Dendritic cell treated with granulocyte-macrophage colony-stimulating factor and Interleukin-4, amounts not matched to agents 40 ng/mL and 50 ng/mL, for 4 days (primary cell): ENCODE measurements around the gene P2RX3.
"Not testable (repeated sequence)": the region's sequence is repeated elsewhere in the genome, so short reads cannot be mapped to it uniquely, and the experiment has no call there.

ENCODE experiments used
- H3K27ac Mint-ChIP-seq: one replicate; pipeline ENCODE4 v1.8.0; 2022; ENCODE audit warnings: mild to moderate bottlenecking, mixed read lengths
- H3K27me3 Mint-ChIP-seq: one replicate; pipeline ENCODE4 v1.8.0; 2022; ENCODE audit warnings: mild to moderate bottlenecking, mixed read lengths
- H3K36me3 Mint-ChIP-seq: one replicate; pipeline ENCODE4 v1.8.0; 2022; ENCODE audit warnings: low read depth, mixed read lengths
- H3K4me1 Mint-ChIP-seq: one replicate; pipeline ENCODE4 v1.8.0; 2022; ENCODE audit warnings: low read depth, mixed read lengths
- H3K4me3 Mint-ChIP-seq: one replicate; pipeline ENCODE4 v1.8.0; 2022; ENCODE audit warnings: mild to moderate bottlenecking, moderate library complexity, mixed read lengths
- H3K9me3 Mint-ChIP-seq: one replicate; pipeline ENCODE4 v1.8.0; 2022; ENCODE audit warnings: mixed read lengths
- intact Hi-C: fragments of 100-400 bp; cut with micrococcal nuclease; formaldehyde crosslinking; loops from one replicate; pipeline ENCODE4 v1.15.0; 2022

The P2RX3 gene

GRCh38 chr11:57324886-57325734 lies 13.0 kb upstream of the P2RX3 start, which contains the start of gene TNKS1BP1:
Gene TNKS1BP1, minus strand, starts transcription at chr11:57324952. Its CDS starts 3,067 bp downstream, at chr11:57321885.
- H3K9me3 Mint-ChIP-seq = no peaks in the 10 kb centered on the region
- peak within 1 kb of the TSS; percentile 90 for H3K27ac Mint-ChIP-seq
- H3K27me3 Mint-ChIP-seq = peaks cover 7% of the 10 kb centered on the region
- peaks cover 45% of the 10 kb centered on the region for H3K36me3 Mint-ChIP-seq
- peak within 1 kb of the TSS; percentile 82 for H3K4me3 Mint-ChIP-seq
- H3K4me1 Mint-ChIP-seq = peaks cover 54% of the 10 kb centered on the region
- intact Hi-C loops = no loop called here

DNA sequence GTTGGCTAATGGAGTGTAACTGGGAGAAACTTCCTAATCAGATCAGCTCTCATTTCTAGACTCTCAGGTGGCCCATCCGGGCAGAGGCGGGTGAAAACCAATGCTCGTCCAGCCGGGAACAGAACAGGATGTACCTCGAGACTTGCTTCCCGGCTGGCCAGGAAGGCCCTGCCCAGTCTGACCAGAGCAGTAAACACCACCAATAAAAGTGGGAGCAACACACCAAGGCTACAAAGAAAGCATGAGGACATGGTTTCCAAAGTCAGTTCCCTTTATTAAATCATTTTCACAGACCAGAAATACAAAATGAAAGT lies 12.5 kb upstream of the P2RX3 start:
- peaks cover 7% of the 10 kb centered on the region for H3K27me3 Mint-ChIP-seq
- intact Hi-C loops = no loop called here
- no peaks in the 10 kb centered on the region for H3K9me3 Mint-ChIP-seq
- H3K36me3 Mint-ChIP-seq = peaks cover 51% of the 10 kb centered on the region
- H3K4me3 Mint-ChIP-seq = peak overlapping the region; percentile 81
- H3K4me1 Mint-ChIP-seq = peaks cover 53% of the 10 kb centered on the region
- peak overlapping the region; percentile 90 for H3K27ac Mint-ChIP-seq

DNA sequence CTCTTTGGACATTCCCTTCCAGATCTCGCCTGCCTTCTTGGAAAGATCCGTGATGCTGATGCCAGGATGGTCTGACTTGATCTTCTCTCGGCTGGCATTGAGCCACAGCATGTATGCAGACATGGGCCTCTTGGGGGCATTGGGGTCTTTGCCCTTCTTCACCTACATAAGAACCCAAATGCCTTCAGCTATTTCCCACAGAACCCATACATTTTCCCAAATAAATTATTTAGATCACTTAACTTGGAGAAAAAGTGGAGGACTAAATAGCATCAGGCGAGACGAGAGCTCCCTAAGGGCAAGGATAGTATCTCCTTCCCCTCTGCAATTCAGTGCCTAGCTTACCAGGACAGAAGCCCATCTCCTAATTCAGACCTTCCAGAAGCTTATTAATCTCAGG lies 10.4 kb upstream of the P2RX3 start:
- peaks cover 71% of the 10 kb centered on the region for H3K36me3 Mint-ChIP-seq
- intact Hi-C loops = no loop called here
- H3K27ac Mint-ChIP-seq = no peak overlapping the region
- no peaks in the 10 kb centered on the region for H3K9me3 Mint-ChIP-seq
- peaks cover 7% of the 10 kb centered on the region for H3K27me3 Mint-ChIP-seq
- peaks cover 33% of the 10 kb centered on the region for H3K4me1 Mint-ChIP-seq
- H3K4me3 Mint-ChIP-seq = no peak overlapping the region

DNA sequence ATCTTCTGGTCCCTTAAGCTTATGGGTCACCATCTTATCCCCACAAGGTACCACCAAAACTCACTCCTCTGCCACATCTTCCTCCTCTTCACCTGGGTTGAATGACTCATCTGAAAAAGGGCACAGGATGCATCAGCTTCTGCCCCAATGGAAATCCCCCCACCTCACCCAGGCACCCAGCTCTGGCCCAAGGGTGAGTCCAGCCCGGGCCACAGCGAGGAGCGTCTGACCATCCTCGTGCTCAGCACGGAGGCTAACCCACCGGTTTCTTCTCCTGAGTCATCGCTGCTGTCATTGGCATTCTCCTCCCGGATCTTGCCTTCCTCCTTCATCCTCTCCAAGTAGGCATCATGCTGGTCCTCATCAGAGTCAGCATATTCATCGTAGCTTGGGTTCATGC lies 8.1 kb upstream of the P2RX3 start:
- no peak overlapping the region for H3K27ac Mint-ChIP-seq
- H3K27me3 Mint-ChIP-seq = no peaks in the 10 kb centered on the region
- intact Hi-C loops = no loop called here
- no peaks in the 10 kb centered on the region for H3K9me3 Mint-ChIP-seq
- H3K4me1 Mint-ChIP-seq = peaks cover 30% of the 10 kb centered on the region
- H3K4me3 Mint-ChIP-seq = no peak overlapping the region
- peaks cover 89% of the 10 kb centered on the region for H3K36me3 Mint-ChIP-seq

DNA sequence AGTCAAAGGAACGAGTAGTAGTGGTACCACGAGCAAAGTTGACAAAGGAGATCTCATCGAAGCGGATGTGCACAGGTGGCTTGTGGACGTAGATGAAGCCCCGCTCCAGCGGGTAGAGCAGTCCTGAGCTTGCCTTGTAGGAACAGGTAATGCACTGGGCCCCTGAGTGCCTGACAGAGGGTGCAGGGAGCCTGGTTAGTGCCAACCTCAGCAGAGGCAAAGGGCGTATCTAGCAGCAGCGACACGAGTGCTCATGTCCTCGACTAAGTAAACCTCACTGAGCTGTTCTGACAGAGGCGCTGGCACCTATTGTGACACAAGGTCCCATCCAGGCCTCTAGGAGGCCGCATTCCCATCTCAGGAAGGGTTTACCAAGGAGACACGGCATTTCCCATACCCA lies 6.4 kb upstream of the P2RX3 start:
- Mint-ChIP-seq H3K9me3 (no peaks in the 10 kb centered on the region), H3K27me3 (no peaks in the 10 kb centered on the region), H3K36me3 (peaks cover 78% of the 10 kb centered on the region), H3K27ac (no peak overlapping the region), H3K4me3 (no peak overlapping the region), H3K4me1 (peaks cover 25% of the 10 kb centered on the region)
- intact Hi-C loops = no loop called here

DNA sequence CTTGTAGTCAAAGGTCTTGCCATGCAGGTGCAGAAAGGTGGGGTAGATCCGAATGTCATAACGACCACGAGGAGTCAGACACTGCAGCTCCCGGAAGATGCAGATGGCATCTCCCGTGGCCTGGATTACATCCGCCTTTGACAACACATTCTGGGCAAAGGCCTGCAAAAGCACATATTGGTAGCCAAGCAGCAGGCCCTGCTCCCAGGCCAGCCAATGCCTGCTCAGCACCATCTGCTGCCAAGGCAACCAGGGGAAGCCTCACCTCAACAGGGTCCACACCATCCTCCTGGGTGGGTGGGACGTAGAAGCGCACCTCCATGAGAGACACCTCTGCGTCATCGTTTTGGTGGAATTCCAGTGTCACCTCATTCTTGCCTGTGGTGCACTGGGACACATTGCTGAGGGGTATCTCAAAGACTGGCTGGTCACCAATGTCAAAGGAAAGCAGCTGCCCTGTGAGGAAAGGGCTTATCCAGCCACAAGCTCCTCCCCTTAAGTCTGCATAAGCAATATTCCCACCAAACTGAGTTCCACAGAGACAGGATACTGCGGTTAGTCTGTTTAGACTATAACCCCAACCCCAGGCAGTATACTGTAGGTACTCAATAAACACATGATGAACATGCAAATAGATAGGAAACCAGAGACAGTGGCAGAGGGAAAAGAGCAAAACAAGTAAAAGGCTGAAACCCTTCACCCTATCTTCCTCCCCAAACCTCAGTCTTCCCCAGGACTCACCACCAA lies 5.3 kb upstream of the P2RX3 start:
- Mint-ChIP-seq H3K4me3 (no peak overlapping the region), H3K36me3 (peaks cover 66% of the 10 kb centered on the region), H3K4me1 (peaks cover 23% of the 10 kb centered on the region), H3K27me3 (peaks cover under 1% of the 10 kb centered on the region), H3K27ac (no peak overlapping the region), H3K9me3 (no peaks in the 10 kb centered on the region)
- intact Hi-C loops = no loop called here

GRCh38 chr11:57335023-57335342 lies 3.2 kb upstream of the P2RX3 start:
- peak overlapping the region; percentile 87 for H3K4me3 Mint-ChIP-seq
- peaks cover 5% of the 10 kb centered on the region for H3K27me3 Mint-ChIP-seq
- peaks cover 45% of the 10 kb centered on the region for H3K36me3 Mint-ChIP-seq
- H3K9me3 Mint-ChIP-seq = no peaks in the 10 kb centered on the region
- intact Hi-C loops = loop anchor here (5.0 kb wide), 1 partner anchor 197 kb away; the partner anchor contains the start of gene TIMM10
- H3K27ac Mint-ChIP-seq = peak overlapping the region; percentile 94
- H3K4me1 Mint-ChIP-seq = peaks cover 31% of the 10 kb centered on the region

DNA sequence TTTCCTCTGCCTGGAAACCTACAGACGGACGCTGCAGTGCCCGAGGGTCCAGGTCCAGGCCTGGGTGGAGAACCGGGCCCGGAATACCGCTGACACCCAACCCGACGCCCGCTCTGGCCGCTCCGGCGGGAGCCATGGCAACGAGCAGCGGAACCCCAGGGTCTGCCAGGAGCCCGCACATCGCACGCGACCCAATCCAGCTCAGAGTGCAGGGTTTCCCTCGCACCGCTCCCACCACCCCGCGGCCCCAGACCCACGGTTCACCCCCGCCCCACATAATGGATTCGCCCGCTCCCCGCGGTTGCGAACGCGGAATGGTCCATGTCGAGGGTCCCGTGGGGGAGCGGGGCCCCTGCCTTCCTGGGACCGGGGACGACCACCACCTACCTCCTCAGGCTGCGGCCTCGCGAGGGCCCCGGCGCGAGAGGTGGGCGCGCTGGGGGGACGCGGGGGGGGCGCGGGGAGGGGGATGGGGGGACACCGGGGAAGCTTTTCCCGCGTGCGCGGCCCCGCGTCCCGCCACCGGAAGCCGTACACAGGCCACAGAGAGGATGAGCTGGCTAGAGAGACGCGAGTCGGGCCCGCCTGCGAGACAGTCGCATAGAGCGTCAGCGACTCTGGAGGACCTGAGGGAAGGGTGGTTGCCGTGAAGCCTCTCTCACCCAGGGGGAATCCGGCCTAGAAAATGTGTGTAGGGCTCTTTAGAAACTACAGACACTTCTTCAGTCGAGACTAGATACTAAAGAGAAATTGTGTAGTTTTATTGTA lies 2.6 kb upstream of the P2RX3 start, which contains the start of gene SSRP1:
TSS of gene SSRP1 (minus strand) at position 550 of the 768 bp plus-strand sequence. CDS start 771 bp downstream, outside the sequence.
- Mint-ChIP-seq H3K27ac (peak within 1 kb of the TSS; percentile 94), H3K27me3 (peaks cover 8% of the 10 kb centered on the region), H3K36me3 (peaks cover 40% of the 10 kb centered on the region), H3K4me1 (peaks cover 31% of the 10 kb centered on the region), H3K9me3 (no peaks in the 10 kb centered on the region), H3K4me3 (peak within 1 kb of the TSS; percentile 87)
- intact Hi-C loops = loop anchor here (5.0 kb wide), 1 partner anchor 197 kb away; the partner anchor contains the start of gene TIMM10

- Mint-ChIP-seq H3K9me3 (no peaks in the 10 kb centered on the region), H3K27ac (peak overlapping the region; percentile 94), H3K36me3 (peaks cover 33% of the 10 kb centered on the region), H3K4me1 (peaks cover 31% of the 10 kb centered on the region), H3K4me3 (peak overlapping the region; percentile 87), H3K27me3 (peaks cover 10% of the 10 kb centered on the region)
- intact Hi-C loops = loop anchor here (5.0 kb wide), 1 partner anchor 196 kb away; the partner anchor contains the start of gene TIMM10
Observed at GRCh38 chr11:57336111-57336666, 2.0 kb upstream of the P2RX3 start.

DNA sequence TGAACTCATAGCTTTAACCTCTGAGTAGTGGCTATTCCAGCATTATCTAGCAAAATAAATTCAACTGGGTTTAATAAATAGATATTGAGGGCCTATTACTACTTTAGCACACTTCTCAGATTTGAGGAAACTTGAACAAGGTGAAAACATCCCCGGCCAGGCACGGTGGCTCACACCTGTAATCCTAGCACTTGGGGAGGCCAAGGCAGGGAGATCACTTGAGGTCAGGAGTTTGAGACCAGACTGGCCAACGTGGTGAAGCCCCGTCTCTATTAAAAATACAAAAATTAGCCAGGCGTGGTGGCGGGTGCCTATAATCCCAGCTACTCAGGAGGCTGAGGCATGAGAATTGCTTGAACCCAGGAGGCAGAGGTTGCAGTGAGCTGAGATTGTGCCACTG lies 1.3 kb upstream of the P2RX3 start:
- not testable (repeated sequence) for H3K9me3 Mint-ChIP-seq, H3K27ac Mint-ChIP-seq, H3K4me3 Mint-ChIP-seq
- Mint-ChIP-seq H3K27me3 (peaks cover 12% of the 10 kb centered on the region), H3K36me3 (peaks cover 27% of the 10 kb centered on the region), H3K4me1 (peaks cover 31% of the 10 kb centered on the region)
- intact Hi-C loops = loop anchor here (5.0 kb wide), 1 partner anchor 195 kb away; the partner anchor contains the start of gene TIMM10

- peaks cover 12% of the 10 kb centered on the region for H3K27me3 Mint-ChIP-seq
- peaks cover 2% of the 10 kb centered on the region for H3K36me3 Mint-ChIP-seq
- peak overlapping the region; percentile 12 for H3K27ac Mint-ChIP-seq
- H3K4me1 Mint-ChIP-seq = peaks cover 26% of the 10 kb centered on the region
- no peak overlapping the region for H3K4me3 Mint-ChIP-seq
- intact Hi-C loops = loop anchor here (5.0 kb wide), 1 partner anchor 193 kb away; the partner anchor contains the start of gene TIMM10
- H3K9me3 Mint-ChIP-seq = no peaks in the 10 kb centered on the region
Observed at GRCh38 chr11:57339328-57339727, 1.2 kb downstream of the P2RX3 start.

- Mint-ChIP-seq H3K4me1 (peaks cover 18% of the 10 kb centered on the region), H3K9me3 (no peaks in the 10 kb centered on the region), H3K27me3 (peaks cover 12% of the 10 kb centered on the region), H3K4me3 (no peak overlapping the region), H3K27ac (no peak overlapping the region), H3K36me3 (no peaks in the 10 kb centered on the region)
- intact Hi-C loops = no loop called here
Observed at GRCh38 chr11:57340039-57340615, 2.0 kb downstream of the P2RX3 start.

DNA sequence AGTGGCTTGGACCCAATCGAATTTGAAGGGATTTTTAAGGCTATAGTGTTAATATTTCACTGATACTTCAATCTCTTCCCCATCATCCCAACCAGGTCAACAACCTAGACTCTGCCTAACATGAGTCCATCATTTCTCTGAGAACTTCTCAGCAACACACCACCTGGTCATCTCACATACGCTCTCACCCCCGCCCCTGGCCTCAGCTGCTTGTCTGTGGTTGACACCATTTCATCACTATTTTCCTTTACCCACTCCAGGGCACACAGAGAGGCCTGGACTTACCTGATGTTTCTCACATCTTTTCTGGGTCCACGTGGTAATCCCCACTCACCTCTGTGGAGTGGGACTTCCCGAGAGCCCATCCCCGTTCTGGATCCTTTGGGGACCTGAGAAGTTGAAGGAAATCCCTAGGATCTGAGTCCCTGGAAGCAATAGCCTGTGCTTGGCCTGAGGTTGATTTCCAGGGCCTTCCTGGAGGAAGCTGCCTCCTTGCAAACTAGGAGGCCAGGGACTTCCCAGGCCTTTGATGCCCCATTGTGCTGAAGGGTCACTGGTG lies 3.2 kb downstream of the P2RX3 start:
- Mint-ChIP-seq H3K27ac (no peak overlapping the region), H3K27me3 (peaks cover 12% of the 10 kb centered on the region), H3K36me3 (no peaks in the 10 kb centered on the region), H3K4me1 (peaks cover 17% of the 10 kb centered on the region), H3K4me3 (no peak overlapping the region), H3K9me3 (no peaks in the 10 kb centered on the region)
- intact Hi-C loops = no loop called here
